ENCODE results near the gene SCAF4.

The SCAF4 gene

DNA sequence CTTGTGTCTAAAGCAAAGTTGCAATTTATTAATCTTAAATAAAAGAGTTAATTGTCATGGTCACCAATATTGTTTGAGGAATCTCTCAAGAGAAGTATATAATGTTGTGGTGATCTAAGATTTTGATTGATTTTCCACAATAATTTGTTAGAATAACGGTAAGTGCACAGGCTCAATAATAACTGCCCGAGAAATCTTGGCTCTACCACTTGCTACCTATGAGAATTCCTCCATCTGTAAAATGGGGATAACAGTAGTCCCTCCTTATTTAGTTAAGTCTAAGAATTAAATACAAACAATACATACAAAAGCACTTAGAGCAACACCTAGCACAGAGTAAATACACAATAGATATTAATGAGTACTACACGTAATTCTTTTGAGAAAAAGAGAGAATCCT lies 18.8 kb downstream of the SCAF4 start:
- no peak for DNase-seq (ENCODE audit: low spot score)

- no peak for DNase-seq (ENCODE audit: low spot score)
These were observed 20.1 kb downstream of the SCAF4 start for GRCh38 chr21:31711745-31712285.

DNA sequence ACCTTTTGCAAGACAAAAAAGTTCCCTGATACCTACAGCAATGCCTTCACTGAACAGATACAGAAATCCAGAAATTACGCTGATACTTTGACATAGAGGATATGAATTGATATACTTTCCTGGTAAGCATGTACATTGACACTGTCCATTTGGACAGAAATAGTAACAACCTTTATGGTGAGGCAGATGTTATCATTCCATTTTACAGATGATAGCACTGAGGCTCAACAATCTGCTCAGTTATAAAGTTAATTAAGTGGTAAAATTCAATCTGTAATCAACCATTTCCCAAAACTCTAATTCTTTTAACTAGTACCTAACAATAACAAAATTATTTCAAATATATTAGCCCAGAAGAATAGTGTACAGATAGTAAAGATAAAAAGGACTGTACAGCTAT lies 20.6 kb downstream of the SCAF4 start:
- DNase-seq (ENCODE audit: low spot score), result no peak

GRCh38 chr21:31710586-31710985 lies 21.3 kb downstream of the SCAF4 start:
- DNase-seq (ENCODE audit: low spot score), result no peak

GRCh38 chr21:31708541-31708940 lies 23.4 kb downstream of the SCAF4 start:
- DNase-seq (ENCODE audit: low spot score), result no peak

GRCh38 chr21:31707499-31707898 lies 24.4 kb downstream of the SCAF4 start:
- DNase-seq (ENCODE audit: low spot score), result no peak

DNA sequence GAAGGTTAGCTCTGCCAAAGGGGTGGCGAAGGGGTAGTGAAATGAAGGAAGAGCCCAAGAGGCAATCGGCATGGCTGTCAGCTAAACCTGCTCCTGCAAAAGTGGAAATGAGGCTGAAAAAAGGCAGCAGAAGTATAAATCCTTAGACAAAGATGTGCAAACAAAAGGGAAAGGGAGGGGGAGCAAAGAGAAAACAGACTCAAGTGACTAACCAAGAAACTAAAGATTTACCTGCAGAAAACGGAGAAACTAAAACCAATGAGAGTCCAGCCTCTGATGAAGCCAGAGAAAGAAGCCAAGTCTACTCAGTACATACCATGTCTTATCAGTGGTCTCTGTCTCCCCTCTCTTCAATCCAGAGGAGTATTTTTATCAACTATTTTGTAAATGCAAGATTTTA lies 25.4 kb downstream of the SCAF4 start:
- DNase-seq (ENCODE audit: low spot score), result no peak

DNA sequence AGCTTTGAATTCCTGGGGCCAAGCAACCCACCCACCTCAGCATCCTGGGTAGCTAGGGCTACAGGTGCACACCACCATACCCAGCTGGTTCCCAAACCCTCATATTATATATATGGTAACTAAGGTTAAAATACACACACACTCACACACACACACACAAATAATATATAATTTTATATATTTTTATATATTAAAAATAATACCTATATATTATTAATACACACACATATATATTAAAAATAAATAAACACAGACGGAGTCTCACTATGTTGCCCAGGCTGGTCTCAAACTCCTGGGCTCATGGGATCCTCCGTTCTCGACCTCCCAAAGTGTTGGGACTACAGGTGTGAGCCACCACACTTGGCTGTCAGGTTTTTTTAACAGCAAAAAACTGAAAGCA lies 31.9 kb downstream of the SCAF4 start:
- no peak for DNase-seq (ENCODE audit: low spot score)

GRCh38 chr21:31698461-31698860 lies 33.5 kb downstream of the SCAF4 start:
- no peak for DNase-seq (ENCODE audit: low spot score)

- DNase-seq (ENCODE audit: low spot score), result no peak
These were observed 35.5 kb downstream of the SCAF4 start for GRCh38 chr21:31696424-31696823.

DNA sequence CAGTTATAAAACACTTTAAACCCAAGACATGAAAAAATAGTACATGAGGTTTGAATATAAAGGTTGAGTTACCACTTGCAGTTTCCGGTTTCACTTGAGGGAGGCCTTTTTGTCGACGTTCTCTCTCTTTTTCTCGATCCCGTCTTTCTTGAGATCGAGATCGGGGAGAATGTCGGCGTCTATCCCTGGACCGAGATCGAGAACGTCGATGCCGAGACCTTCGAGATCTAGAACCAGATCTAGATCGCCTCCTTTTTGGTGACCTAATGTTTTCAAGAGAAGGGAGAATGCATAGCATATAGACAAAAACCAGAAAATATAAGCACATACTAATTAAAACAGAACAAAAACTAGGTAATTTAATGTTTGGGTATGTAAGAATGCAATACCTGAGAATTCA lies 38.7 kb downstream of the SCAF4 start:
- no peak for DNase-seq (ENCODE audit: low spot score)

DNA sequence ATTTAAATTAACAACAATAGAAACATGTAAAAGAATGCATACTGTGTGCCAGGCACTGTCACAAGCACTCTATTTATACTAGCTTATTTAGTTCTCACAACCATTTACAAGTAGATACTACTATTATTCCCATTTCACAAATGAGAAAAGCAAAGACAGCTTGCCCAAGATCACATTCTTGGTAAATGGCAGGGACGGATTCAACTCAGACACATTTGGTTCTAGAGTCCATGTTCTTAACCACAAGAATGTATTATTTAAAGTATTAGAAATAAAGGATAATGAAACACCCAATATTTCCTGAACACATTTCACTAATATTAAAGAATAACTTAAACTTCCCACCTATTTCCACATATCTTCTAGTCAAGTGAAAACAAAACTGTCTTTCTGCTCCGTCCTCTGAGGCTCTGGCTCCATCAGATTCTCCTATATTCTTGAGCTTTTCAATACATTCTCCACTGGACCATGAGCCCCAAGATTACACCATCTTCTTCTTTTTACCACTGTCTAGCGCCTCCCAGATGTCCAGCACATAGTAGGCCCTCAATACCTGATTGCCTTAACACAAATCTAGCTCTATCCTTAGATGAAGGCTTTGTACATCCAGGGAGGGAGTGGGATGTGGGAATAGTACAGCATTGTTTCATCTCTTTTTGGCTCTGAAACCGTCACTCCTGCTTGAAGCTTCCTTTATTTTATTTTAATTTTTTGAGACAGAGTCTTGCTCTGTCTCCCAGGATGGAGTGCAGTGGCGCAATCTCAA lies 43.1 kb downstream of the SCAF4 start:
- DNase-seq (ENCODE audit: low spot score), result no peak

GRCh38 chr21:31687108-31687507 lies 44.8 kb downstream of the SCAF4 start:
- no peak for DNase-seq (ENCODE audit: low spot score)

GRCh38 chr21:31686272-31686915 lies 45.5 kb downstream of the SCAF4 start:
- DNase-seq (ENCODE audit: low spot score), result no peak

DNA sequence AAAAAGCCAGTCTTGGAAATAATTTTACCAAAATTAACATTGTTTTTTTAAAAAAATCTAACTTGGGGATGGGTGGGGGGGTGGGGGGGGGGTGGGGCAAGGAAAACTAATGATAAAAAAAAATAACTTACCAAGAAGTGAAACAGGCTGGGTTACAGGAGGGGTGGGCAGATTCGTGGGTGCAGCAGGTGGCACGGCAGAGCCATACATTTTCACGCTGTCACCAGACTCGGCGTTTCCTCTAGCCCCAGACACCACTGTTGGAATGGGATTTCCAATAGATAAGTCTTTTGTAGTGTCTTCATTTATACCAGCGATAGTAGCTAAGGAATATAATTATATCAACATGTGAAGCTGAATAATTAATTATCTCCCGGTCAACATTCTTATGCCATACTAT lies 47.0 kb downstream of the SCAF4 start:
- DNase-seq (ENCODE audit: low spot score), result no peak

GRCh38 chr21:31683029-31683428 lies 48.9 kb downstream of the SCAF4 start:
- DNase-seq (ENCODE audit: low spot score), result no peak

GRCh38 chr21:31682620-31683019 lies 49.3 kb downstream of the SCAF4 start:
- DNase-seq (ENCODE audit: low spot score), result no peak

GRCh38 chr21:31678478-31678877 lies 53.4 kb downstream of the SCAF4 start:
- no peak for DNase-seq (ENCODE audit: low spot score)

- no peak for DNase-seq (ENCODE audit: low spot score)
These were observed 54.9 kb downstream of the SCAF4 start for GRCh38 chr21:31677047-31677446.

- no peak for DNase-seq (ENCODE audit: low spot score)
These were observed 56.0 kb downstream of the SCAF4 start for GRCh38 chr21:31675960-31676359.

DNA sequence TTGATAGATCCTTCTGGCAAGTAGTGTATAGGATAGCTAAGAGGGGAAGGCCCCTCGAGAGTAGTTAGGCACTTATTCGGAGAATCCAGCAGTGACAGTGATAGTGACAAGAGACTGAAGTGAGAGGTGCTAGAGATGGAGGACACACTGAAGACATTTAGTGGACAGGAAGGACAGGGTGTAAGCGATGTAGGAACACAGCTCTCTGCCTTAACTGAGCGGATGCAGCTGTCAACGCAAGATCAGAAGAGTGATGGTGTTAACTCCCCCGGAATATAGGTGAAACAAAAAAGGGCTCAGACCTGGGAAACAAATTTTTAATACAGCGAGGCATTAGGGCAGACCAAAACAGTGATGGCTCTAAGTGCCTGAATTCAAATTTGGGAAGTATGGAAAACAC lies 56.6 kb downstream of the SCAF4 start:
- no peak for DNase-seq (ENCODE audit: low spot score)

- no peak for DNase-seq (ENCODE audit: low spot score)
These were observed 58.5 kb downstream of the SCAF4 start for GRCh38 chr21:31673321-31673912.

DNA sequence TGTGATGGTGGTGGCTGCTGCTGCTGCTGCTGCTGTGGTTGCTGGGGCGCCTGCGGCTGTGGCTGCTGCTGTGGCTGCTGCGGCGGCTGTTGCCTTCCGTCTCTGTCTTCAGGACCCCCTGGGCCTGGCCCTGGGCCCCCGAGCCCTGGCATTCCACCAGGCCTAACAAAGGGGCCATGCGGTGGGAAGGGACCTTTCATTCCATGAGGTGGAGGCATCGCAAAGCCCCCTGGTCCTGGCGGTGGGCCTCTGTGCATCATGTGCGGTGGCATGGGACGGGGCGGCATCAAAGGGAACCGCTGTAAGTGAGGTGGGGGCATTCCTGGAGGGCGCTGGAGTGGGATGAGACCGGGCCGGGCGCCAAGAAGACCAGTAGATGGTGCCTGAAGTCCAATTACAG lies 60.0 kb downstream of the SCAF4 start:
- DNase-seq (ENCODE audit: low spot score), result no peak
